A549 (cell line): Measurements from ENCODE around the gene HOXC6. TPM values are rescaled to one million over a fixed set of nuclear protein-coding genes. Genes with fewer than 3 reads are reported as not detected.

Experiments used
- ATAC-seq, 2 experiments: fragments of 200-7000 bp in 1 of 2; fragments of >200 bp in 1 of 2; cut with Nextera tagmentation in 1 of 2; cut with Tn5 transposase in 1 of 2; 3 replicates each; pipeline versions ENCODE4 v1.8.0 to v1.9.1; 2018 to 2020; ENCODE audit warnings: mild to moderate bottlenecking in 1 of 2, moderate library complexity in 1 of 2
- CTCF ChIA-PET: fragments of 300-600 bp; sonication (Branson Sonifier 250); formaldehyde crosslinking; extraction: SDS; loops from one replicate; lab custom pipeline; 2021; ENCODE audit warnings: antibody characterized with exemption, inconsistent platforms; lab: Yijun Ruan, JAX
- POLR2A ChIA-PET: fragments of 350-600 bp; formaldehyde crosslinking; extraction: SDS; loops from one replicate; lab custom pipeline; 2021; ENCODE audit warnings: antibody characterized with exemption, inconsistent platforms; lab: Yijun Ruan, JAX
- DNase-seq, 2 experiments: peaks; one replicate each; pipeline versions ENCODE4 v3.0.0 to v3.0.0-alpha.2; 2011 to 2016; ENCODE audit warnings: low read depth in 1 of 2, low spot score in 1 of 2
- FAIRE-seq: peaks from 2 replicates; lab custom pipeline; 2011; peaks lifted over from hg19 to GRCh38; lab: Jason Lieb, UNC
- H3K27ac ChIP-seq, 2 experiments: fragments of >200 bp; sonication (Bioruptor Twin); formaldehyde crosslinking; 3 replicates each; pipeline ENCODE4 v1.5.1; 2016 to 2017
- H3K4me1 ChIP-seq: fragments of >200 bp; sonication (Bioruptor Twin); formaldehyde crosslinking; 3 replicates; pipeline ENCODE4 v1.6.1; 2016
- H3K4me2 ChIP-seq: fragments of >200 bp; sonication (Bioruptor Twin); formaldehyde crosslinking; 3 replicates; pipeline ENCODE4 v1.6.1; 2016
- H3K4me3 ChIP-seq: fragments of >200 bp; sonication (Bioruptor Twin); formaldehyde crosslinking; 3 replicates; pipeline ENCODE4 v1.5.1; 2016
- H3K9me3 ChIP-seq: fragments of >200 bp; sonication (Bioruptor Twin); formaldehyde crosslinking; 3 replicates; pipeline ENCODE4 v1.6.1; 2016
- CHD4 ChIP-seq: fragments of 200-600 bp; sonication (generic); IDR thresholded peaks from 2 replicates; pipeline ENCODE4 v1.6.1; 2016; ENCODE audit warnings: antibody characterized with exemption, mild to moderate bottlenecking, borderline replicate concordance
- EP300 ChIP-seq, 2 experiments: fragments of >200 bp; sonication (Bioruptor Twin); formaldehyde crosslinking; IDR thresholded peaks; 2 replicates in 1 of 2; 3 replicates in 1 of 2; pipeline ENCODE4 v1.6.1; 2016 to 2017
- FOSL2 ChIP-seq, 2 experiments: fragments of 450-650 bp in 1 of 2; fragments of >200 bp in 1 of 2; sonication (Bioruptor Twin) in 1 of 2; formaldehyde crosslinking; IDR thresholded peaks; 2 replicates each; pipeline versions ENCODE4 v1.5.0 to v1.6.1; 2016 to 2020; ENCODE audit warnings: mild to moderate bottlenecking in 1 of 2, moderate library complexity in 1 of 2
- FOXS1 ChIP-seq: fragments of 250-450 bp; sonication (Bioruptor Pico); IDR thresholded peaks from 2 replicates; pipeline ENCODE4 v1.5.0; 2020; ENCODE audit warnings: mild to moderate bottlenecking, moderate library complexity
- GATA3 ChIP-seq: IDR thresholded peaks from 2 replicates; pipeline ENCODE4 v1.6.1; 2012; ENCODE audit warnings: borderline replicate concordance
- HOXA7 ChIP-seq: fragments of 250-450 bp; sonication (Bioruptor Pico); IDR thresholded peaks from 2 replicates; pipeline ENCODE4 v1.5.0; 2020; ENCODE audit warnings: mild to moderate bottlenecking, moderate library complexity
- HOXB13 ChIP-seq: fragments of 250-450 bp; sonication (Bioruptor Pico); IDR thresholded peaks from 2 replicates; pipeline ENCODE4 v1.5.0; 2020; ENCODE audit warnings: low read depth, mild to moderate bottlenecking, moderate library complexity
- KDM5A ChIP-seq: fragments of 200-600 bp; sonication (generic); IDR thresholded peaks from 2 replicates; pipeline ENCODE4 v1.6.1; 2016; ENCODE audit warnings: antibody characterized with exemption, mild to moderate bottlenecking
- NFE2L2 ChIP-seq: fragments of 150-350 bp; conservative IDR thresholded peaks from 2 replicates; pipeline ENCODE4 v1.6.1; 2014; ENCODE audit warnings: low read length
- NR3C1 ChIP-seq: fragments of >200 bp; sonication (Bioruptor Twin); formaldehyde crosslinking; IDR thresholded peaks from 3 replicates; pipeline ENCODE4 v1.6.1; 2017
- PHF8 ChIP-seq: fragments of 200-600 bp; sonication (generic); IDR thresholded peaks from 2 replicates; pipeline ENCODE4 v1.6.1; 2016; ENCODE audit warnings: low read depth, mild to moderate bottlenecking, antibody characterized with exemption, moderate library complexity, borderline replicate concordance
- POLR2AphosphoS2 ChIP-seq: conservative IDR thresholded peaks from 2 replicates; pipeline ENCODE4 v1.6.1; 2012; ENCODE audit warnings: low read length, improper control_type of control experiment, inconsistent platforms
- RAD21 ChIP-seq, 2 experiments: fragments of >200 bp in 1 of 2; sonication (Bioruptor Twin) in 1 of 2; formaldehyde crosslinking in 1 of 2; IDR thresholded peaks in 1 of 2; conservative IDR thresholded peaks in 1 of 2; 2 replicates in 1 of 2; 3 replicates in 1 of 2; pipeline ENCODE4 v1.6.1; 2012 to 2018; ENCODE audit warnings: inconsistent platforms in 1 of 2
- RARB ChIP-seq: fragments of 250-450 bp; sonication (Bioruptor Pico); IDR thresholded peaks from 2 replicates; pipeline ENCODE4 v1.8.0; 2021; ENCODE audit warnings: mild to moderate bottlenecking, moderate library complexity
- RCOR1 ChIP-seq: fragments of 150-350 bp; IDR thresholded peaks from 2 replicates; pipeline ENCODE4 v1.6.1; 2014; ENCODE audit warnings: antibody characterized with exemption, low read length, low read depth
- RFX5 ChIP-seq: fragments of 450-650 bp; IDR thresholded peaks from 2 replicates; pipeline ENCODE4 v1.7.1; 2014; ENCODE audit warnings: antibody characterized with exemption, mild to moderate bottlenecking, moderate library complexity
- RNF2 ChIP-seq: fragments of 200-600 bp; sonication (generic); IDR thresholded peaks from 2 replicates; pipeline ENCODE4 v1.6.1; 2016; ENCODE audit warnings: low read depth, mild to moderate bottlenecking, antibody characterized with exemption, moderate library complexity, borderline replicate concordance
- SMC3 ChIP-seq: fragments of >200 bp; sonication (Bioruptor Twin); formaldehyde crosslinking; IDR thresholded peaks from 3 replicates; pipeline ENCODE4 v1.6.1; 2018; ENCODE audit warnings: inconsistent platforms
- SREBF2 ChIP-seq: fragments of 450-650 bp; IDR thresholded peaks from 2 replicates; pipeline ENCODE4 v1.6.1; 2014; ENCODE audit warnings: mild to moderate bottlenecking, moderate library complexity
- TFCP2L1 ChIP-seq: fragments of 250-450 bp; sonication (Bioruptor Pico); IDR thresholded peaks from 2 replicates; pipeline ENCODE4 v1.5.0; 2021; ENCODE audit warnings: mild to moderate bottlenecking
- ZC3H11A ChIP-seq: fragments of 450-650 bp; IDR thresholded peaks from 2 replicates; pipeline ENCODE4 v1.6.1; 2014; ENCODE audit warnings: antibody characterized with exemption, mild to moderate bottlenecking
- WGBS: methylation state at CpG from one replicate; pipeline ENCODE4 v1.1.6; 2017; ENCODE audit errors: missing lambda C conversion rate; 5-methylcytosine and 5-hydroxymethylcytosine counted together
- polyA plus RNA-seq, 4 experiments: library from polyadenylated mRNA; depleted of rRNA in 3 of 4; stranded (reverse); fragments of >200 nt; fragmentation: RNase III in 1 of 4; extraction: RNeasy Plus Mini Kit Qiagen cat#74134 plus additional on column Dnase treatment in 1 of 4; gene quantifications; 2 replicates in 3 of 4; 3 replicates in 1 of 4; pipeline ENCODE4 v1.2.3, GENCODE V29; 2011 to 2017
- TF ChIP-seq, protein P1 (sequence below): IDR thresholded peaks from 2 replicates; pipeline ENCODE4 v1.6.1; 2012
- TF ChIP-seq, protein P2 (sequence below): fragments of >200 bp; sonication (Bioruptor Twin); formaldehyde crosslinking; IDR thresholded peaks from 3 replicates; pipeline ENCODE4 v1.5.1; 2016
- TF ChIP-seq, protein P3 (sequence below): fragments of 450-650 bp; IDR thresholded peaks from 2 replicates; pipeline ENCODE4 v1.6.1; 2014; ENCODE audit warnings: antibody characterized with exemption

HOXC6 gene
- polyA plus RNA-seq, 2 of the 4 experiments (the other 2 are of a cell fraction) = 5.2 to 6.0 TPM

DNA sequence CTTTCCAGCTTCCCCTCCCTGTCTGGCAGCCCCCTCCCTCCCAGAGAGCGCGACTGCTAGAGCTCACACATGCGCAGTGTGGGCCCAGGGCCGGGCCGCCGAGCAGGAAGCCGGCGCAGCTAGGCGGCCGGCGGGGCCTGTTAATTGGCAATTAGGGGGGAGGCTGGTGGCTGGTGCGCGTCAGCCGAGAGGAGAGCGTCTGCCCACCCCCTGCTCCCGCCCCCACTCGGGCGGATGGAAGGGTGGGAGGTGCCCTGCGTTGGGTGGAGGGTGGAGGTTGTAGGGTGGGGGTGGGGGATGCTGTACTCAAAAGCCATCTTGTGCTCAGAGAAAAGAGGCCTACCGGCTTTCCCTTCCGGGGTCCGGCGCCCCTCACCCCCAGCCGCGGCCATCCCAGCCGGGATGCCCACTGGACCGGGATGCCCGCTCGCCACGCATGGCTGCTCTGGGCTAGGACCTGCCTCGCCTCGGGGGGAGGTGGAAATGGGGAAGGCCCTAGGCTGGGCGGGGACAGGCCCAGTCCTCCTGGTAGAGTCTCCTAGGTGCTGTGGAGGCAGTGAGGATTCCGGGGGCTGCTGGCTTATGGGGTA, 10.3 kb upstream of the HOXC6 start (continued):
- TF ChIP-seq, protein P1, sequence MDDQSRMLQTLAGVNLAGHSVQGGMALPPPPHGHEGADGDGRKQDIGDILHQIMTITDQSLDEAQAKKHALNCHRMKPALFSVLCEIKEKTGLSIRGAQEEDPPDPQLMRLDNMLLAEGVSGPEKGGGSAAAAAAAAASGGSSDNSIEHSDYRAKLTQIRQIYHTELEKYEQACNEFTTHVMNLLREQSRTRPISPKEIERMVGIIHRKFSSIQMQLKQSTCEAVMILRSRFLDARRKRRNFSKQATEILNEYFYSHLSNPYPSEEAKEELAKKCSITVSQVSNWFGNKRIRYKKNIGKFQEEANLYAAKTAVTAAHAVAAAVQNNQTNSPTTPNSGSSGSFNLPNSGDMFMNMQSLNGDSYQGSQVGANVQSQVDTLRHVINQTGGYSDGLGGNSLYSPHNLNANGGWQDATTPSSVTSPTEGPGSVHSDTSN = no peak
- TF ChIP-seq, protein P2, sequence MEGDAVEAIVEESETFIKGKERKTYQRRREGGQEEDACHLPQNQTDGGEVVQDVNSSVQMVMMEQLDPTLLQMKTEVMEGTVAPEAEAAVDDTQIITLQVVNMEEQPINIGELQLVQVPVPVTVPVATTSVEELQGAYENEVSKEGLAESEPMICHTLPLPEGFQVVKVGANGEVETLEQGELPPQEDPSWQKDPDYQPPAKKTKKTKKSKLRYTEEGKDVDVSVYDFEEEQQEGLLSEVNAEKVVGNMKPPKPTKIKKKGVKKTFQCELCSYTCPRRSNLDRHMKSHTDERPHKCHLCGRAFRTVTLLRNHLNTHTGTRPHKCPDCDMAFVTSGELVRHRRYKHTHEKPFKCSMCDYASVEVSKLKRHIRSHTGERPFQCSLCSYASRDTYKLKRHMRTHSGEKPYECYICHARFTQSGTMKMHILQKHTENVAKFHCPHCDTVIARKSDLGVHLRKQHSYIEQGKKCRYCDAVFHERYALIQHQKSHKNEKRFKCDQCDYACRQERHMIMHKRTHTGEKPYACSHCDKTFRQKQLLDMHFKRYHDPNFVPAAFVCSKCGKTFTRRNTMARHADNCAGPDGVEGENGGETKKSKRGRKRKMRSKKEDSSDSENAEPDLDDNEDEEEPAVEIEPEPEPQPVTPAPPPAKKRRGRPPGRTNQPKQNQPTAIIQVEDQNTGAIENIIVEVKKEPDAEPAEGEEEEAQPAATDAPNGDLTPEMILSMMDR = no peak
- TF ChIP-seq FOSL2 (IDR thresholded peaks at IDR 0.05) (no peak), FOSL2 (CRISPR knock-in tag; IDR thresholded peaks at IDR 0.05) (peak; percentile 4; the same call in 1 of the 2 replicates), TFCP2L1 (no peak; the same call in 1 of the 2 replicates), NFE2L2 (no peak), RCOR1 (no peak), SREBF2 (no peak), HOXB13 (CRISPR knock-in tag) (no peak), GATA3 (no peak), CHD4 (no peak), KDM5A (no peak), RAD21 (conservative IDR thresholded peaks at IDR 0.05 in 1 of 2, IDR thresholded peaks at IDR 0.05 in 1 of 2) (no peak), POLR2AphosphoS2 (no peak), SMC3 (no peak), RFX5 (no peak), NR3C1 (no peak), RARB (no peak), EP300 (IDR thresholded peaks at IDR 0.05) (no peak), ZC3H11A (no peak), RNF2 (no peak)
- TF ChIP-seq, protein P3, sequence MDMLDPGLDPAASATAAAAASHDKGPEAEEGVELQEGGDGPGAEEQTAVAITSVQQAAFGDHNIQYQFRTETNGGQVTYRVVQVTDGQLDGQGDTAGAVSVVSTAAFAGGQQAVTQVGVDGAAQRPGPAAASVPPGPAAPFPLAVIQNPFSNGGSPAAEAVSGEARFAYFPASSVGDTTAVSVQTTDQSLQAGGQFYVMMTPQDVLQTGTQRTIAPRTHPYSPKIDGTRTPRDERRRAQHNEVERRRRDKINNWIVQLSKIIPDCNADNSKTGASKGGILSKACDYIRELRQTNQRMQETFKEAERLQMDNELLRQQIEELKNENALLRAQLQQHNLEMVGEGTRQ = no peak

DNA sequence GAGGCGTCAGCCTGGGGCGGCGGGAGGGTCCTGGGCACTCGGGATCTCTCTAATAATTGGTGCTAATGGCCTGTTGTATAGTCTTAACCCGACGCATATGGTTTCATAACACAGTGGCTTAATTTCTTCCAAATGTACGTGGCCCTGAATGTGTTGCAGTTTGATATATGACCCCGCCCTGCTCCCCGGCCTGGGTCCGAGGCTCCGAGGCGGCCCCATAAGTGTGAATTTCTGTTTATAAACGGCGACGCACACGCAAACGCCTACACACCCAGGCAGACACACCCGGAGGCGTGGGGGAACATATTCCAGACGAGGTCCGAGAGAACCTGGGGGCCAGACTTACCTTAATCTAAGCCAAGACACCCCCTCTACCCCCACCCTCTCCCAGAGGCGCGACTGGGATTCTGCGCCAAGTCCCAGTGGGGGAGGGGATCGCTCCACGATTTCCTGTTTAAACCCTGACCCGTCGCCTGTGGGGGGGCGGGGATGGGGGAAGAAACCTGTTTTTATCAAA, 9.7 kb upstream of the HOXC6 start:
- no peak for ATAC-seq
- POLR2A ChIA-PET = interaction anchor here (1.3 to 2.4 kb wide), 3 partner anchors 10 to 182 kb away, joined by 9 to 40 read pairs (median 18); partner anchors contain the start of genes HOXC8 and HOXC9
- DNase-seq = peak in 1 of 2 experiments; percentile 39
- CTCF ChIA-PET = interaction anchor here (1.8 to 27.9 kb wide), 2 partner anchors 10 to 175 kb away, joined by 8 to 476 read pairs; partner anchors contain the start of genes HOXC8 and SMUG1
- 0 out of 2 replicates have a peak, but pooled peaks have one; percentile 33 for TF ChIP-seq FOXS1
- TF ChIP-seq HOXA7 (CRISPR knock-in tag) = 0 out of 2 replicates have a peak, but pooled peaks have one; percentile 27
- TF ChIP-seq ZC3H11A = no peak
- TF ChIP-seq PHF8 = 0 out of 2 replicates have a peak, but pooled peaks have one; percentile 8
- FAIRE-seq = no peak
- Histone ChIP-seq H3K27ac (peak overlapping the region; percentile 96 to 99), H3K4me2 (peak overlapping the region; percentile 96), H3K4me1 (peaks cover 42% of the 10 kb centered on the region), H3K4me3 (peak overlapping the region; percentile 61), H3K9me3 (no peaks in the 10 kb centered on the region)
- WGBS = 28% methylated on average over 26 of the region's 29 CpGs
